Measurements from ENCODE around the gene USP6.

Gene USP6

DNA sequence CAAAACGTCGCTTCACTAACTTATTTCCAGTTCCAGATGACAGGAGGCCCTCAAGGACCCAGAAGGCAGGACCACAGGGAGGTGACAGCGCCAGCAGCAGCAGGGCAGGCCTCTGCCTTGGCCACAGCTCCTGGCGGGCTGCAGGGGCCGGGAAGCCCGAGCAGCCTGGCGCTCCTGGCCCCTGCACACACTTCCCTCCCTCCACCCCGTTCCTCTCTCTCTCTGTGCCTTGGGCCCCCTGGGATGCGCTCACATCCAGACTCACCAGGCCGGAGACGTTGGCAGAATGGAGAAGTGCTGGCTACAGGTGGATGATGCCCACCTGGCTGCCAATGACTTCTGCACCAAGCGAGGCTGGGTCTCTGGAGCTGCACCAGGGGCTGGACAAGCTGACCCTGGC is 63.2 kb downstream of the USP6 start:
- TF ChIP-seq, protein P1, sequence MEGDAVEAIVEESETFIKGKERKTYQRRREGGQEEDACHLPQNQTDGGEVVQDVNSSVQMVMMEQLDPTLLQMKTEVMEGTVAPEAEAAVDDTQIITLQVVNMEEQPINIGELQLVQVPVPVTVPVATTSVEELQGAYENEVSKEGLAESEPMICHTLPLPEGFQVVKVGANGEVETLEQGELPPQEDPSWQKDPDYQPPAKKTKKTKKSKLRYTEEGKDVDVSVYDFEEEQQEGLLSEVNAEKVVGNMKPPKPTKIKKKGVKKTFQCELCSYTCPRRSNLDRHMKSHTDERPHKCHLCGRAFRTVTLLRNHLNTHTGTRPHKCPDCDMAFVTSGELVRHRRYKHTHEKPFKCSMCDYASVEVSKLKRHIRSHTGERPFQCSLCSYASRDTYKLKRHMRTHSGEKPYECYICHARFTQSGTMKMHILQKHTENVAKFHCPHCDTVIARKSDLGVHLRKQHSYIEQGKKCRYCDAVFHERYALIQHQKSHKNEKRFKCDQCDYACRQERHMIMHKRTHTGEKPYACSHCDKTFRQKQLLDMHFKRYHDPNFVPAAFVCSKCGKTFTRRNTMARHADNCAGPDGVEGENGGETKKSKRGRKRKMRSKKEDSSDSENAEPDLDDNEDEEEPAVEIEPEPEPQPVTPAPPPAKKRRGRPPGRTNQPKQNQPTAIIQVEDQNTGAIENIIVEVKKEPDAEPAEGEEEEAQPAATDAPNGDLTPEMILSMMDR (IDR thresholded peaks at IDR 0.05; ENCODE audit: low read depth, low read length, missing control alignments), result no peak
- peaks cover 7% of the 10 kb centered on the region for H3K36me3 ChIP-seq (replicated peaks)
- in situ Hi-C loops (cut with HindIII; ENCODE audit: low pct_ligation_motif_present, low sequenced_read_pairs), result no loop called here
- H3K4me3 ChIP-seq (ENCODE audit: low read depth, low read length), result no peak overlapping the region
- no peak for DNase-seq
- H3K27ac ChIP-seq, result no peak overlapping the region
- H3K27me3 ChIP-seq (replicated peaks), result no peaks in the 10 kb centered on the region

DNA sequence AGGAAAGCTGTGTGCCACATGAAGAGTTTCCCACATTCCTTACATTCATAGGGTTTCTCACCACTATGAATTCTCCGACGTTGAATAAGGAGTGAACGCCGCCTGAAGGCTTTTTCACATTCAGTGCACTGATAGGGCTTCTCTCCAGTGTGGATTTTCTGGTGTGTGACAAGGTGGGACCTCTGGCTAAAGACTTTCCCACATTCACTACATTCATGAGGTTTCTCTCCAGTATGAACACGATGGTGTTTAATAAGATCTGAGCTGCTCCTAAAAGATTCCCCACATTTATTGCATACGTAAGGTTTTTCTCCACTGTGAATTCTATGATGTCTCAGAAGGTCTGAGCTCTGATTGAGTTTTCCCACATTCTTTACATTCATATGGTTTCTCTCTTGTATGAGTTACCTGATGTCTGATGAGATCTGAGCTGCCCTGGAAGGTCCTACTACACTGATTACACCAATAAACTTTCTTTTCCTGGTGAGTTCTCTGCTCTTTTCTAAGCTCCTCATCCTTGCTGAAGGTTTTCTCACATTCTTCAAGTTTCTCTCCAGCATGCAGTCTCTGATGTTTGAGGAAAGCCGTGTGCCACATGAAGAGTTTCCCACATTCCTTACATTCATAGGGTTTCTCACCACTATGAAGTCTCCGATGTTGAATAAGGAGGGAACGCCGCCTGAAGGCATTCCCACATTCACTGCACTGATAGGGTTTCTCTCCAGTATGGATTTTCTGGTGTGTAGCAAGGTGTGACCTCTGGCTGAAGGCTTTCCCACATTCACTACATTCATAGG is 65.9 kb downstream of the USP6 start:
- H3K4me3 ChIP-seq (ENCODE audit: low read depth, low read length), result no peak overlapping the region
- no peak overlapping the region for H3K27ac ChIP-seq
- H3K36me3 ChIP-seq (replicated peaks), result peaks cover 7% of the 10 kb centered on the region
- in situ Hi-C loops (cut with HindIII; ENCODE audit: low pct_ligation_motif_present, low sequenced_read_pairs), result no loop called here
- H3K27me3 ChIP-seq (replicated peaks), result no peaks in the 10 kb centered on the region
- no peak for DNase-seq
- TF ChIP-seq, protein P1 (IDR thresholded peaks at IDR 0.05; ENCODE audit: low read depth, low read length, missing control alignments), result no peak

DNA sequence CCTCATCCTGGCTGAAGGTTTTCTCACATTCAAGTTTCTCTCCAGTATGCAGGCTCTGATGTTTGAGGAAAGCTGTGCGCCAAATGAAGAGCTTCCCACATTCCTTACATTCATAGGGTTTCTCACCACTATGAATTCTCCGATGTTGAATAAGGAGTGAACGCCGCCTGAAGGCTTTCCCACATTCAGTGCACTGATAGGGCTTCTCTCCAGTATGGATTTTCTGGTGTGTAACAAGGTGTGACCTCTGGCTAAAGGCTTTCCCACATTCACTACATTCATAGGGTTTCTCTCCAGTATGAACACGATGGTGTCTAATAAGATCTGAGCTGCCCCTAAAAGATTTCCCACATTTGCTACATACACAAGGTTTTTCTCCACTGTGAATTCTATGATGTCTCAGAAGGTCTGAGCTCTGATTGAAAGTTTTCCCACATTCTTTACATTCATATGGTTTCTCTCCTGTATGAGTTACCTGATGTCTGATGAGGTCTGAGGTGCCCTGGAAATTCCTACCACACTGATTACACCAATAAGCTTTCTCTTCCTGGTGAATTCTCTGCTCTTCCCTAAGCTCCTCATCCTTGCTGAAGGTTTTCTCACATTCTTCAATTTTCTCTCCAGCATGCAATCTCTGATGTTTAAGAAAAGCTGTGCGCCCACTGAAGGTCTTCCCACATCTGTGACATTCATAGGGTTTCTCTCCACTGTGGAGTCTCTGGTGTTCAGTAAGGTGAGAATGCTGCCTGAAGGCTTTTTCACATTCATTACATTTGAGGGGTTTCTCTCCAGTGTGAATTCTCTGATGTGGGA is 67.0 kb downstream of the USP6 start:
- TF ChIP-seq, protein P1 (IDR thresholded peaks at IDR 0.05; ENCODE audit: low read depth, low read length, missing control alignments), result no peak
- Histone ChIP-seq H3K27ac (no peak overlapping the region), H3K27me3 (replicated peaks) (no peaks in the 10 kb centered on the region), H3K36me3 (replicated peaks) (peaks cover 7% of the 10 kb centered on the region), H3K4me3 (ENCODE audit: low read depth, low read length) (no peak overlapping the region)
- DNase-seq, result no peak
- in situ Hi-C loops (cut with HindIII; ENCODE audit: low pct_ligation_motif_present, low sequenced_read_pairs), result no loop called here

DNA sequence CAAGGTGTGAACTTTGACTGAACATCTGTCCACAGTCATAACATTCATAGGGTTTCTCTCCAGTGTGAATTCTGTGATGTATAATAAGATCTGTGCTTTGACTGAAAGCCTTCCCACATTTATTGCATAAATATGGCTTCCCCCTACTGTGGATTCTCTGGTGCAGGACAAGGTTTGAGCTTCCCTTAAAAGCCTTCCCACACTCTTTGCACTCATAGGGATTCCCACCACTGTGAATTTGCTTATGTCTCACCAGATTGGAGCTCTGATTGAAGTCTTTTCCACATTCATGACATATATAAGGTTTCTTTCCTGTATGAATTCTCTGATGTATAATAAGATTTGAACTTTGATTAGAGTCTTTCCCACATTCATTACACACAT is 67.6 kb downstream of the USP6 start:
- H3K36me3 ChIP-seq (replicated peaks), result peaks cover 7% of the 10 kb centered on the region
- H3K27ac ChIP-seq, result no peak overlapping the region
- in situ Hi-C loops (cut with HindIII; ENCODE audit: low pct_ligation_motif_present, low sequenced_read_pairs), result no loop called here
- no peak overlapping the region for H3K4me3 ChIP-seq (ENCODE audit: low read depth, low read length)
- DNase-seq, result no peak
- no peaks in the 10 kb centered on the region for H3K27me3 ChIP-seq (replicated peaks)
- TF ChIP-seq, protein P1 (IDR thresholded peaks at IDR 0.05; ENCODE audit: low read depth, low read length, missing control alignments), result no peak

DNA sequence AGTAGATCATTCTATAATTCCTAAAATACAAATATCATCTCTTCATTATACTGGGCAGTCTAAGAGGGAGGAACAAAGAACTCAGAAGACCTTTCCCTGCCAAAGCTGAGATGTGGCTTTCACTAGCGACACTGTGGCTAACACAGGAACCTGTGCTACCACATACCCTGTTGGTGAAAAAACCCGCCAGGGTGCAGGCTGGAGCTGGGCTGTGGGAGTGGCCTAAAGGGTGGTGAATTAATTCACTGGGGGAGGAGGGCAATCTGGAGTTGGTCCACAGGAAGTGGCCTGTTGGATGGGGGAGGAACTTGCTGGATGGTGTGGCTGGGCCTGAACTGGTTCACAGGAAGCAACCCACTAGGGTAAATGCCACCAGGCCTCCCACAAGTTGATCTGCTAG is 68.5 kb downstream of the USP6 start:
- DNase-seq, result no peak
- Histone ChIP-seq H3K27me3 (replicated peaks) (no peaks in the 10 kb centered on the region), H3K4me3 (ENCODE audit: low read depth, low read length) (no peak overlapping the region), H3K36me3 (replicated peaks) (peaks cover 9% of the 10 kb centered on the region), H3K27ac (no peak overlapping the region)
- TF ChIP-seq, protein P1 (IDR thresholded peaks at IDR 0.05; ENCODE audit: low read depth, low read length, missing control alignments), result no peak
- in situ Hi-C loops (cut with HindIII; ENCODE audit: low pct_ligation_motif_present, low sequenced_read_pairs), result no loop called here

All from brain microvascular endothelial cell (primary cell).